GM18511 (cell line): ENCODE data around the gene RTN4RL2.
A peak's percentile ranks its signal among the peaks of the same experiment; 100 is the strongest.
"Not testable (repeated sequence)": the region's sequence is repeated elsewhere in the genome, so short reads cannot be mapped to it uniquely, and the experiment has no call there.

Experiments
- ATAC-seq: cut with Tn5 transposase; IDR thresholded peaks from one replicate; pipeline ENCODE4 v1.9.1; 2021; ENCODE audit warnings: mild to moderate bottlenecking, moderate library complexity; ENCODE audit not compliant: unreplicated experiment

The RTN4RL2 gene

GRCh38 chr11:57432149-57432561 is 28.2 kb upstream of the RTN4RL2 start:
- peak; percentile 9 for ATAC-seq

GRCh38 chr11:57432714-57433163 is 27.6 kb upstream of the RTN4RL2 start:
- ATAC-seq, result peak; percentile 72

GRCh38 chr11:57434640-57435546 is 25.4 kb upstream of the RTN4RL2 start:
- ATAC-seq, result no peak

GRCh38 chr11:57436031-57436430 is 24.3 kb upstream of the RTN4RL2 start:
- ATAC-seq, result no peak

- no peak for ATAC-seq
These were observed 21.7 kb upstream of the RTN4RL2 start for GRCh38 chr11:57438345-57439285.

GRCh38 chr11:57439786-57440185 is 20.5 kb upstream of the RTN4RL2 start:
- ATAC-seq, result no peak

GRCh38 chr11:57440744-57441414 is 19.4 kb upstream of the RTN4RL2 start:
- ATAC-seq, result no peak

- ATAC-seq, result no peak
These were observed 15.8 kb upstream of the RTN4RL2 start for GRCh38 chr11:57444362-57445121.

- ATAC-seq, result not testable (repeated sequence)
These were observed 15.3 kb upstream of the RTN4RL2 start for GRCh38 chr11:57445122-57445394.

- no peak for ATAC-seq
These were observed 14.3 kb upstream of the RTN4RL2 start for GRCh38 chr11:57446055-57446454.

- ATAC-seq, result no peak
These were observed 6.7 kb upstream of the RTN4RL2 start for GRCh38 chr11:57453543-57454177.

GRCh38 chr11:57456960-57457642 is 3.2 kb upstream of the RTN4RL2 start:
- peak; percentile 76 for ATAC-seq

GRCh38 chr11:57457643-57458023 is 2.7 kb upstream of the RTN4RL2 start:
- ATAC-seq, result peak; percentile 46

- no peak for ATAC-seq
These were observed 2.3 kb upstream of the RTN4RL2 start for GRCh38 chr11:57458060-57458409.

GRCh38 chr11:57458410-57459163 is 1.7 kb upstream of the RTN4RL2 start:
- no peak for ATAC-seq

- no peak for ATAC-seq
These were observed 935 bp upstream of the RTN4RL2 start for GRCh38 chr11:57459164-57460021.

GRCh38 chr11:57460758-57461749 is 726 bp downstream of the RTN4RL2 start:
- no peak for ATAC-seq
